Progenitor cell of endocrine pancreas (in vitro differentiated cells): ENCODE results near the gene CAB39. TPM values are rescaled to one million over a fixed set of nuclear protein-coding genes. Genes with fewer than 3 reads are reported as not detected.

Experiments used
- DNase-seq: peaks from one replicate; pipeline ENCODE4 v3.0.0; 2021; ENCODE audit warnings: low spot score; ENCODE audit not compliant: unreplicated experiment
- H3K27ac Mint-ChIP-seq: 2 replicates; pipeline ENCODE4 v1.8.0; 2021; ENCODE audit warnings: mild to moderate bottlenecking, moderate library complexity, mixed read lengths
- H3K27me3 Mint-ChIP-seq: 2 replicates; pipeline ENCODE4 v1.8.0; 2021; ENCODE audit warnings: mixed read lengths
- H3K36me3 Mint-ChIP-seq: 2 replicates; pipeline ENCODE4 v1.8.0; 2022; ENCODE audit warnings: mixed read lengths; ENCODE audit not compliant: insufficient read depth
- H3K4me1 Mint-ChIP-seq: 2 replicates; pipeline ENCODE4 v1.8.0; 2021; ENCODE audit warnings: low read depth, mixed read lengths
- H3K4me3 Mint-ChIP-seq: 2 replicates; pipeline ENCODE4 v1.8.0; 2021; ENCODE audit warnings: low read depth, mild to moderate bottlenecking, moderate library complexity, mixed read lengths
- H3K9me3 Mint-ChIP-seq: 2 replicates; pipeline ENCODE4 v1.8.0; 2021; ENCODE audit warnings: low read depth, mixed read lengths
- CTCF ChIP-seq: fragments of 200-600 bp; sonication (generic); IDR thresholded peaks from one replicate; pipeline ENCODE4 v1.5.0; 2021; ENCODE audit warnings: antibody characterized with exemption, mild to moderate bottlenecking; ENCODE audit not compliant: unreplicated experiment
- total RNA-seq: library from RNA; stranded (reverse); gene quantifications from 2 replicates; pipeline ENCODE4 v1.2.1, GENCODE V29; 2021

The CAB39 gene
- total RNA-seq, 1 donor from 2014 or later = 44.1 TPM

- Mint-ChIP-seq H3K9me3 (no peaks in the 10 kb centered on the region), H3K36me3 (no peaks in the 10 kb centered on the region), H3K4me1 (peaks cover 16% of the 10 kb centered on the region), H3K27ac (peak overlapping the region; percentile 62), H3K27me3 (peaks cover 21% of the 10 kb centered on the region), H3K4me3 (peak overlapping the region; percentile 95)
- no peak for DNase-seq
- TF ChIP-seq CTCF = no peak
Measured at GRCh38 chr2:230863442-230864121, 150.9 kb downstream of the CAB39 start.

GRCh38 chr2:230864122-230864604 is 151.5 kb downstream of the CAB39 start:
- no peak for DNase-seq
- H3K36me3 Mint-ChIP-seq = no peaks in the 10 kb centered on the region
- peaks cover 22% of the 10 kb centered on the region for H3K4me1 Mint-ChIP-seq
- no peaks in the 10 kb centered on the region for H3K9me3 Mint-ChIP-seq
- TF ChIP-seq CTCF = no peak
- H3K27ac Mint-ChIP-seq = peak overlapping the region; percentile 88
- peaks cover 21% of the 10 kb centered on the region for H3K27me3 Mint-ChIP-seq
- H3K4me3 Mint-ChIP-seq = peak overlapping the region; percentile 95

GRCh38 chr2:230864605-230865306 is 152.1 kb downstream of the CAB39 start, which contains the start of gene ITM2C:
ITM2C (plus strand) TSS chr2:230864942; CDS start chr2:230865026, 84 bp downstream.
- peaks cover 25% of the 10 kb centered on the region for H3K4me1 Mint-ChIP-seq
- H3K4me3 Mint-ChIP-seq = peak within 1 kb of the TSS; percentile 95
- TF ChIP-seq CTCF = peak; percentile 73
- DNase-seq = peak; percentile 69
- H3K9me3 Mint-ChIP-seq = no peaks in the 10 kb centered on the region
- H3K27me3 Mint-ChIP-seq = peaks cover 21% of the 10 kb centered on the region
- no peaks in the 10 kb centered on the region for H3K36me3 Mint-ChIP-seq
- peak within 1 kb of the TSS; percentile 89 for H3K27ac Mint-ChIP-seq

- DNase-seq = no peak
- H3K9me3 Mint-ChIP-seq = no peaks in the 10 kb centered on the region
- no peaks in the 10 kb centered on the region for H3K36me3 Mint-ChIP-seq
- peaks cover 30% of the 10 kb centered on the region for H3K4me1 Mint-ChIP-seq
- H3K27ac Mint-ChIP-seq = peak overlapping the region; percentile 89
- peak overlapping the region; percentile 95 for H3K4me3 Mint-ChIP-seq
- TF ChIP-seq CTCF = no peak
- H3K27me3 Mint-ChIP-seq = peaks cover 21% of the 10 kb centered on the region
Measured at GRCh38 chr2:230865307-230865765, 152.7 kb downstream of the CAB39 start.
